ENCODE data around the gene IPO4. TPM values are rescaled to one million over a fixed set of nuclear protein-coding genes. Genes with fewer than 3 reads are reported as not detected.

Gene IPO4
- total and polyA plus RNA-seq, 10 of the 15 experiments (the other 5 are each of a cell fraction or from before 2014, with no cell fraction given): 7.8 to 139 (median 37.6) TPM

DNA sequence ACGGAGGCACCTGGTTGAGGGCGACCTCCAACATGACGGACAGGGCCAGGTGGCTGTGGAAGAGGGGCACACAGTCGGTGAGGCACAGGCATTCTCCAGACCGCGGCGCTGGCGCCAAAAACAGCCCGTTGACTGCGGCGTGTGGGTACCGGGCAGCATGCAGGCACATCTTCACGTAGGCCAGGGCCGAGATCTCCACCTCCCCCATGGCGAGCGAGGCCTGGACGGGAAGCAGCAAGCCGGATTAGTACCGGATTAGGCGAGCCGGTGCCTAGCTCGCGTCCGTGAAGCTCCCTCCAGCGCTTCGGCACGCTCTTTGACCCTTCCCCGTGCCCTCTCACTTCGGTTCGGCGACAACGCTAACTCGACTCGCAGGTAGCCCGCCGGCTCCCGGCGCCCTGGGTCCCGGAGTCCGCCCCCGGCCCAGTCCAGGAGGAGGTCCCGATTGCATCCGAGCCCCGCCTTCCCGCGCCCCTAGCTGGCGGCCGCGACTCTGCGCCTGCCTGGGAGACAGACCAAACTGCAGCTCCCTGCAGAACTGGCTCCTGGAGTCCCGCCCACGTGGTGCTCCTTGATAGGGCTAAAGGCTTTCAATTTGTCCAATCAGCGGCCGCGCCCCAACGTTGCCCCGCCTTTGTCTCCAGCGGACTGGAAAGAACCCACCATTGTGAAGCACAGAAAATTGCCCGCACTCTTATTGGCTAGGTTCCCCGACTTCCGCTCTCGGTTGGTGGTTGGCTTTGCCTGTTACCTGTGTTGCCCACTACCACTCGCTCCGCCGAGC is 47.3 kb downstream of the IPO4 start, which contains the start of gene EMC9 (continued):
- TF ChIP-seq EP300 (IDR thresholded peaks at IDR 0.05; ENCODE audit: borderline replicate concordance in 1 of 2, control insufficient read depth in 1 of 2, low read depth in 2 of 2, low read length in 2 of 2) (peak in 1 of 2 experiments; percentile 58; a peak in 2 of 4 replicates), SP1 (IDR thresholded peaks at IDR 0.05; ENCODE audit: low read depth, low read length) (peak; percentile 94), EGR1 (IDR thresholded peaks at IDR 0.05; ENCODE audit: borderline replicate concordance in 1 of 2, low read depth in 2 of 2, low read length in 2 of 2) (peak in 1 of 2 experiments; percentile 81; a peak in 1 of 3 replicates), DPF2 (IDR thresholded peaks at IDR 0.05) (peak; percentile 26), ZNF622 (IDR thresholded peaks at IDR 0.05) (no peak), SIN3A (IDR thresholded peaks at IDR 0.05; ENCODE audit: low read depth, low read length) (no peak), MYB (IDR thresholded peaks at IDR 0.05; ENCODE audit: borderline replicate concordance, low read depth, low read length) (no peak), PAX5 (IDR thresholded peaks at IDR 0.05; ENCODE audit: borderline replicate concordance, low read depth, low read length) (peak; percentile 87; the same call in 1 of the 2 replicates), GATAD2B (conservative IDR thresholded peaks at IDR 0.05; ENCODE audit: low read depth) (peak; percentile 72), EED (IDR thresholded peaks at IDR 0.05; ENCODE audit: low read depth) (no peak), CHD4 (IDR thresholded peaks at IDR 0.05) (no peak), MEF2B (IDR thresholded peaks at IDR 0.05; ENCODE audit: partially characterized antibody, poor library complexity, severe bottlenecking) (no peak), SUPT20H (IDR thresholded peaks at IDR 0.05; ENCODE audit: borderline replicate concordance, control insufficient read depth, low read depth, low read length) (no peak), CHD1 (IDR thresholded peaks at IDR 0.05; ENCODE audit: low read depth, low read length) (no peak), RB1 (IDR thresholded peaks at IDR 0.05; ENCODE audit: borderline replicate concordance) (peak; percentile 48; the same call in 1 of the 2 replicates)
- TF ChIP-seq, protein P1, sequence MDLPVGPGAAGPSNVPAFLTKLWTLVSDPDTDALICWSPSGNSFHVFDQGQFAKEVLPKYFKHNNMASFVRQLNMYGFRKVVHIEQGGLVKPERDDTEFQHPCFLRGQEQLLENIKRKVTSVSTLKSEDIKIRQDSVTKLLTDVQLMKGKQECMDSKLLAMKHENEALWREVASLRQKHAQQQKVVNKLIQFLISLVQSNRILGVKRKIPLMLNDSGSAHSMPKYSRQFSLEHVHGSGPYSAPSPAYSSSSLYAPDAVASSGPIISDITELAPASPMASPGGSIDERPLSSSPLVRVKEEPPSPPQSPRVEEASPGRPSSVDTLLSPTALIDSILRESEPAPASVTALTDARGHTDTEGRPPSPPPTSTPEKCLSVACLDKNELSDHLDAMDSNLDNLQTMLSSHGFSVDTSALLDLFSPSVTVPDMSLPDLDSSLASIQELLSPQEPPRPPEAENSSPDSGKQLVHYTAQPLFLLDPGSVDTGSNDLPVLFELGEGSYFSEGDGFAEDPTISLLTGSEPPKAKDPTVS (IDR thresholded peaks at IDR 0.05; ENCODE audit: low read depth, low read length): no peak
- TF ChIP-seq, protein P2, sequence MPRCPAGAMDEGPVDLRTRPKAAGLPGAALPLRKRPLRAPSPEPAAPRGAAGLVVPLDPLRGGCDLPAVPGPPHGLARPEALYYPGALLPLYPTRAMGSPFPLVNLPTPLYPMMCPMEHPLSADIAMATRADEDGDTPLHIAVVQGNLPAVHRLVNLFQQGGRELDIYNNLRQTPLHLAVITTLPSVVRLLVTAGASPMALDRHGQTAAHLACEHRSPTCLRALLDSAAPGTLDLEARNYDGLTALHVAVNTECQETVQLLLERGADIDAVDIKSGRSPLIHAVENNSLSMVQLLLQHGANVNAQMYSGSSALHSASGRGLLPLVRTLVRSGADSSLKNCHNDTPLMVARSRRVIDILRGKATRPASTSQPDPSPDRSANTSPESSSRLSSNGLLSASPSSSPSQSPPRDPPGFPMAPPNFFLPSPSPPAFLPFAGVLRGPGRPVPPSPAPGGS (IDR thresholded peaks at IDR 0.05; ENCODE audit: borderline replicate concordance, insufficient read depth, low read depth, low read length, poor library complexity, severe bottlenecking): no peak
- TF ChIP-seq, protein P3, sequence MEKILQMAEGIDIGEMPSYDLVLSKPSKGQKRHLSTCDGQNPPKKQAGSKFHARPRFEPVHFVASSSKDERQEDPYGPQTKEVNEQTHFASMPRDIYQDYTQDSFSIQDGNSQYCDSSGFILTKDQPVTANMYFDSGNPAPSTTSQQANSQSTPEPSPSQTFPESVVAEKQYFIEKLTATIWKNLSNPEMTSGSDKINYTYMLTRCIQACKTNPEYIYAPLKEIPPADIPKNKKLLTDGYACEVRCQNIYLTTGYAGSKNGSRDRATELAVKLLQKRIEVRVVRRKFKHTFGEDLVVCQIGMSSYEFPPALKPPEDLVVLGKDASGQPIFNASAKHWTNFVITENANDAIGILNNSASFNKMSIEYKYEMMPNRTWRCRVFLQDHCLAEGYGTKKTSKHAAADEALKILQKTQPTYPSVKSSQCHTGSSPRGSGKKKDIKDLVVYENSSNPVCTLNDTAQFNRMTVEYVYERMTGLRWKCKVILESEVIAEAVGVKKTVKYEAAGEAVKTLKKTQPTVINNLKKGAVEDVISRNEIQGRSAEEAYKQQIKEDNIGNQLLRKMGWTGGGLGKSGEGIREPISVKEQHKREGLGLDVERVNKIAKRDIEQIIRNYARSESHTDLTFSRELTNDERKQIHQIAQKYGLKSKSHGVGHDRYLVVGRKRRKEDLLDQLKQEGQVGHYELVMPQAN (conservative IDR thresholded peaks at IDR 0.05): peak; percentile 82
- TF ChIP-seq, protein P4, sequence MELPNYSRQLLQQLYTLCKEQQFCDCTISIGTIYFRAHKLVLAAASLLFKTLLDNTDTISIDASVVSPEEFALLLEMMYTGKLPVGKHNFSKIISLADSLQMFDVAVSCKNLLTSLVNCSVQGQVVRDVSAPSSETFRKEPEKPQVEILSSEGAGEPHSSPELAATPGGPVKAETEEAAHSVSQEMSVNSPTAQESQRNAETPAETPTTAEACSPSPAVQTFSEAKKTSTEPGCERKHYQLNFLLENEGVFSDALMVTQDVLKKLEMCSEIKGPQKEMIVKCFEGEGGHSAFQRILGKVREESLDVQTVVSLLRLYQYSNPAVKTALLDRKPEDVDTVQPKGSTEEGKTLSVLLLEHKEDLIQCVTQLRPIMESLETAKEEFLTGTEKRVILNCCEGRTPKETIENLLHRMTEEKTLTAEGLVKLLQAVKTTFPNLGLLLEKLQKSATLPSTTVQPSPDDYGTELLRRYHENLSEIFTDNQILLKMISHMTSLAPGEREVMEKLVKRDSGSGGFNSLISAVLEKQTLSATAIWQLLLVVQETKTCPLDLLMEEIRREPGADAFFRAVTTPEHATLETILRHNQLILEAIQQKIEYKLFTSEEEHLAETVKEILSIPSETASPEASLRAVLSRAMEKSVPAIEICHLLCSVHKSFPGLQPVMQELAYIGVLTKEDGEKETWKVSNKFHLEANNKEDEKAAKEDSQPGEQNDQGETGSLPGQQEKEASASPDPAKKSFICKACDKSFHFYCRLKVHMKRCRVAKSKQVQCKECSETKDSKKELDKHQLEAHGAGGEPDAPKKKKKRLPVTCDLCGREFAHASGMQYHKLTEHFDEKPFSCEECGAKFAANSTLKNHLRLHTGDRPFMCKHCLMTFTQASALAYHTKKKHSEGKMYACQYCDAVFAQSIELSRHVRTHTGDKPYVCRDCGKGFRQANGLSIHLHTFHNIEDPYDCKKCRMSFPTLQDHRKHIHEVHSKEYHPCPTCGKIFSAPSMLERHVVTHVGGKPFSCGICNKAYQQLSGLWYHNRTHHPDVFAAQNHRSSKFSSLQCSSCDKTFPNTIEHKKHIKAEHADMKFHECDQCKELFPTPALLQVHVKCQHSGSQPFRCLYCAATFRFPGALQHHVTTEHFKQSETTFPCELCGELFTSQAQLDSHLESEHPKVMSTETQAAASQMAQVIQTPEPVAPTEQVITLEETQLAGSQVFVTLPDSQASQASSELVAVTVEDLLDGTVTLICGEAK (IDR thresholded peaks at IDR 0.05; ENCODE audit: borderline replicate concordance): peak; percentile 79; the same call in 1 of the 2 replicates

All from GM12878 (cell line).